ENCODE results near the gene SAMD11.

DNA sequence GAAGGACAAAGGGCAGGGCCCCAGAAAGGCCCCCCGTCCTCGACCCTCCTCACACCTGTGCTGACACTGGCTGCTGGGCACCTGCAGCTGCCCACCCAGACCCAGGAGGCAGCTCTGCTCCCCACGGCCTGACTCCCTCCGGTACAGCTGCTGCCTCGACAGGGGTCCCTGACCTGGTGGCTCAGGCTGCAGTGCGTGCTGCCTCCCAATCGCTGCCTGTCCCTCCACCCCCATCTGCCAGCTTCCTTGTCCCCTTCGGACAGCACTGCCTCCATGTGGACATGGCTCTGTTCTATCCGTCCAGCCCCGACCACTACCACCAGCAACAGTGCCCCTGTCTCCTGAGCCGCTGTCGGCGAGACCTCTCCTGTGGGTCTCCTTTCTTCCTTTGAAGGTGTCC is 31.2 kb downstream of the SAMD11 start:
- no peak for TF ChIP-seq POLR2AphosphoS5 (IDR thresholded peaks at IDR 0.05; ENCODE audit: insufficient read depth in 1 of 2, low read depth in 1 of 2)
- TF ChIP-seq, protein P1, sequence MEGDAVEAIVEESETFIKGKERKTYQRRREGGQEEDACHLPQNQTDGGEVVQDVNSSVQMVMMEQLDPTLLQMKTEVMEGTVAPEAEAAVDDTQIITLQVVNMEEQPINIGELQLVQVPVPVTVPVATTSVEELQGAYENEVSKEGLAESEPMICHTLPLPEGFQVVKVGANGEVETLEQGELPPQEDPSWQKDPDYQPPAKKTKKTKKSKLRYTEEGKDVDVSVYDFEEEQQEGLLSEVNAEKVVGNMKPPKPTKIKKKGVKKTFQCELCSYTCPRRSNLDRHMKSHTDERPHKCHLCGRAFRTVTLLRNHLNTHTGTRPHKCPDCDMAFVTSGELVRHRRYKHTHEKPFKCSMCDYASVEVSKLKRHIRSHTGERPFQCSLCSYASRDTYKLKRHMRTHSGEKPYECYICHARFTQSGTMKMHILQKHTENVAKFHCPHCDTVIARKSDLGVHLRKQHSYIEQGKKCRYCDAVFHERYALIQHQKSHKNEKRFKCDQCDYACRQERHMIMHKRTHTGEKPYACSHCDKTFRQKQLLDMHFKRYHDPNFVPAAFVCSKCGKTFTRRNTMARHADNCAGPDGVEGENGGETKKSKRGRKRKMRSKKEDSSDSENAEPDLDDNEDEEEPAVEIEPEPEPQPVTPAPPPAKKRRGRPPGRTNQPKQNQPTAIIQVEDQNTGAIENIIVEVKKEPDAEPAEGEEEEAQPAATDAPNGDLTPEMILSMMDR (IDR thresholded peaks at IDR 0.05) = no peak
